Measurements from ENCODE around the gene DNAH3.

The DNAH3 gene

DNA sequence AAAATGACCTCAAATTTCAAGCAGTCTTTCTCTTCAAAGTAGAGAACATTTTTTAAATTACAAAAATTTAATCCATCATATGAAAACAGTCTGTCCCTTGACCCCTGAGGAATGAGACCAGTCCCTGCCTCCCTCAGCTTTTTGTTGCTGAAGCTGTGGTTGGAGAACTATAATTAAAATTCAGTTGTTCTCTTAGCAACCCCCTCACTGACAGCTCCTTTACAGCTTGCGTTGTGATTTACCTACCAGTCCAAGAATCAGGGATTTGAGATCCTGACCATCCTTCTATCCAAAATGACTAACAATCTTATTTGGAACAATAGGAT, 220.3 kb downstream of the DNAH3 start:
- TF ChIP-seq GATA2 (IDR thresholded peaks at IDR 0.05; ENCODE audit: low read depth, low read length) (no peak), GATA3 (IDR thresholded peaks at IDR 0.05; ENCODE audit: low read depth, low read length) (no peak)

DNA sequence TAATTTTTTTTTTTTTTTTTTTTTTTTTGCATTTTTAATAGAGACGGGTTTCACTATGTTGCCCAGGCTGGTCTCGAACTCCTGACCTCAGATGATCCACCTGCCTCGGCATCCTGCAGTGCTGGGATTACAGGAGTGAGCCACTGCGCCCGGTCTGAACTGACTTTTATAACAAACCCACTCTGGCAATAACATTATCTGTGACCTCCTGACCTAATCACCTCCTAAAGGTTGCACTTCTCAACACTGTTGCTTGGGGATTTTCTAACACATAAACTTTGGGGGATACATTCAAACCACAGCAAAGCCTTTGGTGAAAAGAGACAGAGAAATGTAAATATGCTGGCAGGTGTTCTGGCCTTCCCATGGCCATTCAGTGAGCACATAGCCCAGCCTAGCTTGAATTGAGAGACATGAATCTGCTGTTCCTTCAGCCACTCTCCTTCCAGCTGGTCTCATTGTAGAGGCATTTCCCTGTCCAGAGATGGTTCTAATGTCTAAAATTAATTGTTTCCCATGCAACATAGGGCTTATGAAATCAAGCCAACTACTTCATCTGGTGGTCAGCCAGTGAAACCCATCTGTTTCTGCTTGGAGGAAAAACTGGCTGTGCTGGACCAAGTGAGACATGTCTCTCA, 221.8 kb downstream of the DNAH3 start:
- TF ChIP-seq GATA3 (IDR thresholded peaks at IDR 0.05; ENCODE audit: low read depth, low read length) (no peak), GATA2 (IDR thresholded peaks at IDR 0.05; ENCODE audit: low read depth, low read length) (no peak)

DNA sequence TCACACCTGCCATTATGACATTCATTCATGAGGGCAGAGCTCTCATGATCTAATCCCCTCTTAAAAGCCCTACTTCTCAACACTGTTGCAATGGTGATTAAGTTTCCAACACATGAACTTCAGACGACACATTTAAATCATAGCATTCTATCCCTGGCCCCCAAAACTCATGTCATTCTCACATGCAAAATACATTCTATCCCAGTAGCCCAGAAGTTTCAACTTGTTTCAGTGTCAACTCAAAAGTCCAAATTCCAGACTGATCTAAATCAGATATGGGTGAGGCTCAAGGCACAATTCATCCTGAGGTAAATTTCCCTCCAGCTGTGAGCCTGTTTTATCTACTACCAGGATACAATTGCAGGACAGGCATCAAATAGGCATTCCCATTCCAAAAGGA, 224.9 kb downstream of the DNAH3 start:
- TF ChIP-seq GATA3 (IDR thresholded peaks at IDR 0.05; ENCODE audit: low read depth, low read length): no peak
- no peak for TF ChIP-seq GATA2 (IDR thresholded peaks at IDR 0.05; ENCODE audit: low read depth, low read length)

DNA sequence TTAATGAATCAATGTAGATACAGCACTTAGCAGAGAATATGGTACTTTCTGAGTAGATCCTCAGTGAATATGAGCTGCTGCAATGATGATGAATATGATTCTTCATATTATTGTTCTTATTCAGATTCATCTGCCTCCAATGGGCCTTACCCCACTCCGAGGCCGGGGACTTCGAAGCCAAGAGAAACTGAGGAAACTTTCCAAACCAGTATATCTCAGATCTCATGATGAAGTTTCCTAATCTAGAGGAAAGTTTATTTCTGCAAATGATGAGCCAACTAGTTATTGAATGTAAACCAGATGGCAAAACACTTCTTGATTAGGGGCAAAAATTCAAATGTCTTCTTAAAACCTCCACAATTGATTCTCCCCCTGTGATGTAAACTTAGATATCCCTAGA, 226.8 kb downstream of the DNAH3 start:
- no peak for TF ChIP-seq GATA3 (IDR thresholded peaks at IDR 0.05; ENCODE audit: low read depth, low read length)
- no peak for TF ChIP-seq GATA2 (IDR thresholded peaks at IDR 0.05; ENCODE audit: low read depth, low read length)

DNA sequence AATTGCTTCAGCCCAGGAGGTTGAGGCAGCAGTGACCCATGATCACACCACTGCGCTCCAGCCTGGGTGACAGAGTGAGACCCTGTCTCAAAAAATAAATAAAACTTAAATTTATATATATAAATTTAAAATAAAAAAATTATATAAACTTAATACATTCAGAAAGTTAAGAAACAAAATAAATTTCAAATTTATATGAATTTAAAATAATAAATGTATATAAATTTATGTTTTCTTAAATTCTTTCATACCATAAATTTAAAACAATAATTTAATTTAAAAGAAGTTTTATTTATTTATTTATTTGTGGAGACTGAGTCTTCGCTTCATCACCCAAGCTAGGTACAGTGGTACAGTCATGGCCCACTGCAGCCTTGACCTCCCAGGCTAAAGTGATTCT, 229.8 kb downstream of the DNAH3 start:
- TF ChIP-seq GATA2 (IDR thresholded peaks at IDR 0.05; ENCODE audit: low read depth, low read length): no peak
- no peak for TF ChIP-seq GATA3 (IDR thresholded peaks at IDR 0.05; ENCODE audit: low read depth, low read length)

DNA sequence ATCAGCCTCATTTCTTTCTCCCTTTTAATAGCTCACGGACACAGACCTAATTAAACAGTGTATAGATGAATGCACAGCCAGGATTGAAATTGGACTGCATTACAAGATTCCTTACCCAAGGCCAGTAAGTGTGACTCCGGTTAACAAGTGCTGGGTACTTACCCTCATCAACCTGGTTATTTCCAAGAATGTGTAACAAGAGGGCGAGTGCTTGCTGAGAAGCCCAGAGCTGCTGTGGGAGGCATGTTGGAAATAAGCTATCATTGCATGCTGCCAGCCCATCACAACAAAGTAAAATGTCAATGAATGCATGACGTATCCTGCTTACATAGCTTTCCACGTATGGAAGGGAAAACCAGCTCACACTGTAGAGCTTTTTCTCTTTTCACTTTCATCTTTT, 230.6 kb downstream of the DNAH3 start:
- TF ChIP-seq GATA2 (IDR thresholded peaks at IDR 0.05; ENCODE audit: low read depth, low read length): no peak

DNA sequence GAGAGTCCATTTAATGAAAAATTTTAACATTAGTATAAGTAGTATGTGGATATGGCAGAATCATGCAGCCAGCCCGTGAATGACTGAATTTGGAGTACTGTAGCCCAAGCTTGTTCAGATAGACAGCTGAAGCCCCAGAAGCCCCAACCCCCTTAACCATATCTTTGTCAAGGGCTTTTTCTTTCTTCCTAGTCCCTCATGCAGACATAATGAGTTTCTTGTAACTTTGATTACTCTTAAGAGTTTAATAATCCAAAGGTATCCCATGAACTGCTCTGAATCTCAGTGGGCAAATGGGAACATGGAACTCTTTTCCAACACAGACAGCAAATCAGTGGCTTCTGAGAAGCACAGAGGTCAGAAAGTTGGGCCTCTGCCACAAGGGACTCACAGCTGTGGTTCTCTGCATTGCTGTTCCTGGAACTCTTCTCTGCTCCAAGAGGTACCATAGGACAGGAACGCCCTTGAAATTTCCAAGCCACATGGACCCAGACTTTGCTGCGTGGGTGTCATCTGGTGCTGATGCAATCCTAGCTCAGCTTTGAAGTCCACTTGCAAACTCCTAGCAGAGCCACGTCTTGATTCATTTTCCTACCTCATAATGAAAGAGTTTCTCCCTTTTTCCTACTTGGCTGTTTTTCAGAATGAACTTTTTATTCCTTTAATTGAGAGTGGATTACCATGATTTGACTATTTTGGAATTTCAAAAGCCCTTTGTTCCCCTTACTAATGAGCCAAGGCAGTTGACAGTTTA, 232.0 kb downstream of the DNAH3 start:
- TF ChIP-seq GATA2 (IDR thresholded peaks at IDR 0.05; ENCODE audit: low read depth, low read length): no peak
- no peak for TF ChIP-seq GATA3 (IDR thresholded peaks at IDR 0.05; ENCODE audit: low read depth, low read length)

DNA sequence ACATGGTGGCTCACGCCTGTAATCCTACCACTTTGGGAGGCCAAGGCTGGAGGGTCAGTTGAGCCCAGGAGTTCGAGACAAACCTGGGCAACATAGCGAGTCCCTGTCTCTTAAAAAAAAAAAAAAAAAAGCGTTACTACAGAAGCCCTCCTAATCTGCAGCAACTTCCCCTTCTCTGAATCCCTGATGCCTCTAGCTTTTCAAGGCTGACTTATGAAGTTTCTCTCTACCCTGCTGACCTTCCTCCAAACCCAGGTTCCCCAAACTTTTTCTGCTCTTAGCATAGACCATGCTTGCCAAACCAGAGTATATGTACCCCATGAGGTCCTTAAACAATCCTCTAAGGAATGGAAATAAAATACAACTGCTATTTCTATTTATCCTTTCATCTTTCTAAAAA, 233.7 kb downstream of the DNAH3 start:
- TF ChIP-seq GATA2 (IDR thresholded peaks at IDR 0.05; ENCODE audit: low read depth, low read length) (no peak), GATA3 (IDR thresholded peaks at IDR 0.05; ENCODE audit: low read depth, low read length) (no peak)

DNA sequence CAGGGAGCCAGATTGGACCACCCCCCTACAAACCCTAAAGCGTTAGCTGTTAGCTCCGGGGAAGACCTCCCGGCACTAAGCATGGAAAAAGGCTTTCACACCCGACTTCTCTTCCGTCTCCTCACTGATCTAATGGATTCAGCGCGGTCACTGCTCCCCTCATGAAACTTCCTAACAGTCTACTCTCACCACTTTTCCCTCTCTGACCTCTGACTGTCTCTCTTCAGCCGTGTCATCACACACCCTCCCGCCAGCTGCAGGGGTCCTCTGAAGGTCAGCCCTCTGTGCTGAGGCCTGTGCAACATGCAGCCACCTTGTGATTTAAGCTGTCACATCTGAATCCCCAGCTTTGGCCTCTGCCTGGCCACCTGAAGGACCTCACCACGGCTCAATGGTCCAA, 234.4 kb downstream of the DNAH3 start:
- no peak for TF ChIP-seq GATA2 (IDR thresholded peaks at IDR 0.05; ENCODE audit: low read depth, low read length)
- no peak for TF ChIP-seq GATA3 (IDR thresholded peaks at IDR 0.05; ENCODE audit: low read depth, low read length)

DNA sequence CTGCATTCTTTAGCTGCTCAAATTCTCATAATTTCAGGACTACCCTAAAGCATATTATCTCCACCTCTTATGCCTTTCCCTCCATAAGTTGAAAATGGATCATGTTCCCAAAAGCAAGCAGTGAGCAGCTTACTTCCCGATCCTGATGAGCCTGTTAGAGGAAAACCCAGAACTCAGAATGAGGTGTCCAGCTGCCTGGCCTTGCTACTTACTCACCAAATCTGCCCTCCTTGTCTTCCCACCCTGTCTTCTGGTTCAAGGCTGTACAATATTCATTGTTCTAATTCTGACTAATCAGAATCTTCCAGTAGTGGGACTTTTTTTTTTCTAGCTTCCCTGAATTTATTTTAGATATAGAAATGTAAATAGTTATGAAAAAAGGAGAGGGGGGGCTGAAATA, 239.3 kb downstream of the DNAH3 start:
- TF ChIP-seq GATA3 (IDR thresholded peaks at IDR 0.05; ENCODE audit: low read depth, low read length) (no peak), GATA2 (IDR thresholded peaks at IDR 0.05; ENCODE audit: low read depth, low read length) (no peak)

DNA sequence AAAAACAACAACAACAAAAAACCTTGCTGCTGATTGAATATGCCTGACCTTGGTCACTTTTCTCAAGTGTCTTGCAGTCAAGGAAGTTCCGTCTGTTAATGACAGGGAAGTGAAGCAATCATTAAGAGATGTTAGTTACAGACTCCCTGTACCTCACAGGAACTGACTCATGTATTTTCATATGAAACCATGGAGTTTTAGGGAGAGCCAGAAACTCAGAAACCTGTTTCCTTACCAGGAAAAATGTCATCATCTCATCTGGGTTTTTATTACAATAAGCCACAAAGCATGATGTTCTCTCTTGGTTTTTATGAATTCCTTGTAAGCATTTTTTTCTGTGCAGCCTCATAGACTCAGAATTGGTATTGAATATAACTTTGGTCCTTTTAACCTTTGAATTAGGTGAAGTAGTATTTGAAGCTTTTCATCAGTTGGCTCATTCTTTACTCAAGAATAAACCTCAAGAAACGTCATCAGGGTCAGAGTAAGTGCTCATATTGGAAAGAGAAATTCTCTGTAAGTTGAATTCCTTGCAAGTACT, 239.8 kb downstream of the DNAH3 start:
- no peak for TF ChIP-seq GATA2 (IDR thresholded peaks at IDR 0.05; ENCODE audit: low read depth, low read length)
- no peak for TF ChIP-seq GATA3 (IDR thresholded peaks at IDR 0.05; ENCODE audit: low read depth, low read length)

DNA sequence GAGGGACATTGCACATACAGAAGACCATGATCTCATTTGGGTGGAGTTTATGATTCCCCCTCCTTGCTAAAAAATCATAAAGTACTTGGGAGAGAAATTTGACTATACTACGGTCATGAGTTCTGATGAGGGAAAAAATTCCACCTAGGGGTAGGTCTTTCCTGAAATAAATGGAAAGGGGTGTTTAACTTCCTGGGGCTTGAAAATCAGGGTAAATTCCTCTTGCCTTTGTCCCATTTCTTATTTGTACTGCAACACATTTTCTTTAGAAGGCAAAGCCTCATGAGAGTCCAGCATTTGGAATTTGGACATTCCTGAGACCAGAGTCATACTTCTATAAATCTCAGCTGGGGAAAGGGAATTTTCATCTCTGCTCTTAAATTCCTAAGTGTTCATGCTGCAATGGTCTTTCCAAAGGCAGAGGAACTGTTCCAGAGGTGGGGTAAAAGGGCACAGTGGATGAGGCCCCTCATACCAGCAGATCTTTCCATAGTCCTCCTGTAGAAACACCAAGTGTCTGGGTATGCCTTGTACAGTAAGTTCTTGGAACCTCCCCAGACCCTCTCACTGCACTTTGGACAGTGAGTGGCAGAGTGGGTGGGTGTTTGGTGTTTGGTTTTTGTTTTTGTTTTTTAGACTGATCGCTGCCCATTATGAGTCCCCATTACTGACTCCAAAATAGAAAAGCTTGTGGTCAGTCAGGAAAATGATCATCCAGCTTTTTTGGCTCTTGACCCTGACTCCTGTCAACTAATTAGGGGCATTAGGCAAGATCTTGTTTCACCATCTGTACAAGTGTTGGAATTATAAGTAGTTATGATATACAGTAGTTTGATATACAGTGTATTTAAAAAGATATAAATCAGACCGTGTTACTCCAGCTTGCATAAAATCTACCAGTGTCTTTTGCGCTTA, 244.0 kb downstream of the DNAH3 start:
- TF ChIP-seq GATA3 (IDR thresholded peaks at IDR 0.05; ENCODE audit: low read depth, low read length) (no peak), GATA2 (IDR thresholded peaks at IDR 0.05; ENCODE audit: low read depth, low read length) (no peak)

DNA sequence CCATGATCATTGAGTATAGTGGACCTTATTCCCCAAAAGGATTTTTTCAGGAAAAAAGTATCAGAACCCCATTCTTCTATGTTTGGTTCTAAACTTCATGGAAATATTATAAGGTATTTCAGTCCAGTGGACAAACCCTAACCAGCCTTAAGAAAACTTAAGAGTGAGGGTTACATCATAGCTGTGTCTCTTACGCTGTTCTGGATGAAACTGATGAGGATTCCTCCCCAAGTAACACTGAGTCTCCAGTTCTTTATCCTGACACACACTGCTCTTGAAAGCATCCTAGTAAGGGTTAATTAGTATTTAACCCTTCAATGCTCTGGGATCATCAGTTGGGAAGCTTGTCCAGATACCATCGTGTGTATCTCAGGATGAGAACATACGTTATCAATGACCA, 245.1 kb downstream of the DNAH3 start:
- no peak for TF ChIP-seq GATA3 (IDR thresholded peaks at IDR 0.05; ENCODE audit: low read depth, low read length)
- TF ChIP-seq GATA2 (IDR thresholded peaks at IDR 0.05; ENCODE audit: low read depth, low read length): no peak

DNA sequence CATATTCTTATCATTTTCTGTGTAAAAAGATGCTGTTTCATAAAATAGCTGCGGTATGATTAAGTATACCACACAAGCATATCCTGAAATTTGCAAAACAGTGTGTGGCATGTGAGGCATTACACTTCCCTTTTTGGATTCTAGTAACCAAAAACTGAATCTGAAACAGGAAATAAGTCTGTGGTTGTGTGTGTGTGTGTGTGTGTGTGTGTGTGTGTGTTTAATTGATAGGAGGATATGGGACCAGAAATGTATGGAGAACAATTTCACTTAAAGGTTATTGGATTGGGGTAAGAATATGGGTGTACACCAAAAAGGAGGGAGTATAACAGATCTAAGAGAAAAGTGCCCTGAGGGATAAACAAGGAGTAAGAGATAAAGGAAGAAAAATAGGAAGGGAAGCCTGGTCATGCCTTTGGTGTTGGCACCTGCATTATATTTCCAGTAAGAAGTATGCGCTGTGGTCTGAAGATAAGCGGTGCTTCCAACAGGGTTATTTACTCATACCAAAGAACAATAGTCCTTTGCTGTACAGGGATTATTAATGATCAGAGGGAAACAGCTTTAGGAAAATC, 246.1 kb downstream of the DNAH3 start:
- TF ChIP-seq GATA3 (IDR thresholded peaks at IDR 0.05; ENCODE audit: low read depth, low read length): no peak
- no peak for TF ChIP-seq GATA2 (IDR thresholded peaks at IDR 0.05; ENCODE audit: low read depth, low read length)

Measured in SH-SY5Y (cell line).